IMR-90 (cell line): Measurements from ENCODE around the gene HPN. TPM values are rescaled to one million over a fixed set of nuclear protein-coding genes. Genes with fewer than 3 reads are reported as not detected.

Experiments
- ATAC-seq: fragments of 200-7000 bp; cut with Tn5 transposase; 2 replicates; pipeline ENCODE4 v1.9.1; 2020; ENCODE audit warnings: low read depth, mild to moderate bottlenecking, moderate library complexity
- BruUV-seq: library from RNA; stranded (reverse); fragments of 400-500 nt; replicated peaks from 2 replicates; lab custom pipeline; 2021; lab: Mats Ljungman, UMichigan
- CTCF ChIA-PET: fragments of 300-600 bp; formaldehyde crosslinking; extraction: SDS; loops from one replicate; lab custom pipeline; 2021; ENCODE audit warnings: antibody characterized with exemption; lab: Yijun Ruan, JAX
- POLR2A ChIA-PET: fragments of 300-600 bp; sonication (Branson Sonifier 250); formaldehyde crosslinking; loops from one replicate; lab custom pipeline; 2022; ENCODE audit warnings: antibody characterized with exemption; ENCODE audit not compliant: unreplicated experiment; lab: Charles Lee
- DNase-seq: peaks from one replicate; pipeline ENCODE4 v3.0.0; 2013
- H2AFZ ChIP-seq: replicated peaks from 2 replicates; pipeline ENCODE3; 2013; ENCODE audit warnings: low read length, mild to moderate bottlenecking; ENCODE audit not compliant: poor library complexity
- H2AK5ac ChIP-seq: 2 replicates; pipeline ENCODE4 v1.6.1; 2013; ENCODE audit warnings: low read depth, low read length, inconsistent platforms
- H2AK9ac ChIP-seq: replicated peaks from 2 replicates; pipeline ENCODE3; 2013; ENCODE audit warnings: mild to moderate bottlenecking, low read depth, low read length, moderate library complexity; ENCODE audit not compliant: poor library complexity
- H2BK120ac ChIP-seq: 2 replicates; pipeline ENCODE4 v1.6.1; 2013; ENCODE audit warnings: low read depth, low read length, inconsistent platforms
- H2BK15ac ChIP-seq: 3 replicates; pipeline ENCODE4 v1.6.1; 2013; ENCODE audit warnings: low read depth, low read length, inconsistent platforms
- H2BK20ac ChIP-seq: 2 replicates; pipeline ENCODE4 v1.6.1; 2013; ENCODE audit warnings: low read depth, mild to moderate bottlenecking, inconsistent platforms, low read length, moderate library complexity
- H2BK5ac ChIP-seq: 2 replicates; pipeline ENCODE4 v1.6.1; 2013; ENCODE audit warnings: mild to moderate bottlenecking, low read depth, low read length, inconsistent platforms; ENCODE audit not compliant: poor library complexity, severe bottlenecking
- H3K14ac ChIP-seq: replicated peaks from 2 replicates; pipeline ENCODE4 v1.6.1; 2013; ENCODE audit warnings: low read depth, low read length, inconsistent platforms
- H3K18ac ChIP-seq: 2 replicates; pipeline ENCODE4 v1.6.1; 2013; ENCODE audit warnings: low read depth, low read length, control low read depth
- H3K23ac ChIP-seq: 2 replicates; pipeline ENCODE4 v1.6.1; 2013; ENCODE audit warnings: low read depth, low read length, inconsistent platforms
- H3K27ac ChIP-seq: 2 replicates; pipeline ENCODE4 v1.5.1; 2013; ENCODE audit warnings: mild to moderate bottlenecking, control low read depth, low read length; ENCODE audit not compliant: insufficient read depth
- H3K27me3 ChIP-seq: 2 replicates; pipeline ENCODE4 v1.6.1; 2013; ENCODE audit warnings: low read length; ENCODE audit not compliant: control insufficient read depth, insufficient read depth
- H3K36me3 ChIP-seq: 2 replicates; pipeline ENCODE4 v1.6.1; 2013; ENCODE audit warnings: low read length, mixed read lengths; ENCODE audit not compliant: control insufficient read depth, insufficient read depth
- H3K4ac ChIP-seq: 2 replicates; pipeline ENCODE4 v1.6.1; 2013; ENCODE audit warnings: low read depth, low read length, inconsistent platforms
- H3K4me1 ChIP-seq: 2 replicates; pipeline ENCODE4 v1.6.1; 2013; ENCODE audit warnings: low read length, mixed read lengths; ENCODE audit not compliant: control insufficient read depth, insufficient read depth
- H3K4me2 ChIP-seq: 2 replicates; pipeline ENCODE4 v1.6.1; 2013; ENCODE audit warnings: low read depth, mild to moderate bottlenecking, control low read depth, low read length, moderate library complexity
- H3K4me3 ChIP-seq: 2 replicates; pipeline ENCODE4 v1.5.1; 2013; ENCODE audit warnings: low read depth, mild to moderate bottlenecking, control low read depth, low read length, moderate library complexity; ENCODE audit not compliant: insufficient read depth
- H3K56ac ChIP-seq: 2 replicates; pipeline ENCODE4 v1.6.1; 2013; ENCODE audit warnings: low read length, inconsistent platforms; ENCODE audit not compliant: insufficient read depth; ENCODE audit errors: extremely low read depth
- H3K79me1 ChIP-seq, 2 experiments: 2 replicates each; pipeline ENCODE4 v1.6.1; 2013; ENCODE audit warnings: low read length in 2 of 2, inconsistent platforms in 1 of 2, low read depth in 1 of 2
- H3K9ac ChIP-seq: 2 replicates; pipeline ENCODE4 v1.6.1; 2013; ENCODE audit warnings: low read depth, low read length, control low read depth
- H3K9me1 ChIP-seq: 2 replicates; pipeline ENCODE4 v1.6.1; 2013; ENCODE audit warnings: low read length, inconsistent platforms; ENCODE audit not compliant: insufficient read depth
- H3K9me3 ChIP-seq: 2 replicates; pipeline ENCODE4 v1.6.1; 2013; ENCODE audit warnings: low read length; ENCODE audit not compliant: control insufficient read depth, insufficient read depth
- H4K20me1 ChIP-seq: 2 replicates; pipeline ENCODE4 v1.6.1; 2013; ENCODE audit warnings: low read length, inconsistent platforms; ENCODE audit not compliant: insufficient read depth
- H4K5ac ChIP-seq: 2 replicates; pipeline ENCODE4 v1.6.1; 2013; ENCODE audit warnings: mild to moderate bottlenecking, low read depth, low read length, control low read depth
- H4K8ac ChIP-seq, 2 experiments: 2 replicates each; pipeline ENCODE4 v1.6.1; 2013; ENCODE audit warnings: low read depth in 2 of 2, low read length in 2 of 2, control low read depth in 1 of 2, inconsistent platforms in 1 of 2
- H4K91ac ChIP-seq: 2 replicates; pipeline ENCODE4 v1.6.1; 2013; ENCODE audit warnings: low read depth, low read length, inconsistent platforms; ENCODE audit not compliant: insufficient read depth
- BHLHE40 ChIP-seq: fragments of 150-350 bp; IDR thresholded peaks from 2 replicates; pipeline ENCODE4 v1.6.1; 2016; ENCODE audit warnings: mild to moderate bottlenecking, low read depth, low read length
- CEBPB ChIP-seq: IDR thresholded peaks from 2 replicates; pipeline ENCODE4 v1.6.1; 2012; ENCODE audit warnings: low read depth, low read length, improper control_type of control experiment
- CHD1 ChIP-seq: IDR thresholded peaks from 2 replicates; pipeline ENCODE4 v1.6.1; 2012; ENCODE audit warnings: low read depth, low read length, improper control_type of control experiment
- CTCF ChIP-seq: conservative IDR thresholded peaks from 2 replicates; pipeline ENCODE4 v1.5.1; 2012; ENCODE audit warnings: mild to moderate bottlenecking, low read depth, low read length, improper control_type of control experiment
- FOS ChIP-seq: fragments of 150-350 bp; IDR thresholded peaks from 2 replicates; pipeline ENCODE4 v1.6.1; 2016; ENCODE audit warnings: low read depth, low read length
- MAFK ChIP-seq: IDR thresholded peaks from 2 replicates; pipeline ENCODE4 v1.6.1; 2012; ENCODE audit warnings: low read depth, low read length, improper control_type of control experiment
- MAZ ChIP-seq: IDR thresholded peaks from 2 replicates; pipeline ENCODE4 v1.6.1; 2012; ENCODE audit warnings: low read depth, mild to moderate bottlenecking, low read length, improper control_type of control experiment, moderate library complexity, borderline replicate concordance
- NFE2L2 ChIP-seq: fragments of 150-350 bp; IDR thresholded peaks from 2 replicates; pipeline ENCODE4 v1.6.1; 2016; ENCODE audit warnings: low read depth, mild to moderate bottlenecking, low read length
- RAD21 ChIP-seq: IDR thresholded peaks from 2 replicates; pipeline ENCODE4 v1.6.1; 2012; ENCODE audit warnings: low read length, improper control_type of control experiment
- RCOR1 ChIP-seq: IDR thresholded peaks from 2 replicates; pipeline ENCODE4 v1.6.1; 2012; ENCODE audit warnings: mild to moderate bottlenecking, low read length, improper control_type of control experiment; ENCODE audit not compliant: insufficient replicate concordance
- USF2 ChIP-seq: fragments of 150-350 bp; IDR thresholded peaks from 2 replicates; pipeline ENCODE4 v1.6.1; 2017; ENCODE audit warnings: mild to moderate bottlenecking, antibody characterized with exemption, low read length, low read depth
- WGBS, 2 experiments: methylation state at CpG; one replicate each; pipeline versions ENCODE4 v1.1.5 to v1.1.7; 2013; ENCODE audit warnings: missing lambda C conversion rate in 2 of 2; ENCODE audit not compliant: insufficient read length in 1 of 2; ENCODE audit errors: extremely low coverage in 2 of 2; 5-methylcytosine and 5-hydroxymethylcytosine counted together
- dilution Hi-C: fragments of 300-500 bp; cut with HindIII; formaldehyde crosslinking; loops from one replicate; pipeline ENCODE4 v1.14.3; 2018; ENCODE audit warnings: low sequenced_read_pairs; ENCODE audit not compliant: unreplicated experiment
- in situ Hi-C: fragments of 300-500 bp; cut with MboI; formaldehyde crosslinking; loops from 3 replicates; pipeline ENCODE4 v1.14.3; 2019; ENCODE audit warnings: low sequenced_read_pairs, inconsistent platforms, mixed read lengths
- intact Hi-C: fragments of 100-400 bp; cut with micrococcal nuclease; formaldehyde crosslinking; loops from 2 replicates; pipeline ENCODE4 v1.10.0; 2022
- polyA plus RNA-seq, 3 experiments: library from polyadenylated mRNA; depleted of rRNA; stranded (reverse); fragments of >200 nt; gene quantifications; 2 replicates each; pipeline ENCODE4 v1.2.3, GENCODE V29; 2012; ENCODE audit warnings: low replicate concordance in 1 of 3
- total RNA-seq: library from RNA; depleted of rRNA; stranded (reverse); fragments of >200 nt; gene quantifications from 2 replicates; pipeline ENCODE4 v1.2.3, GENCODE V29; 2012

Gene HPN
- total and polyA plus RNA-seq, 2 of the 4 experiments (the other 2 are of a cell fraction) = not detected

GRCh38 chr19:35083691-35084508 is 42.4 kb downstream of the HPN start (continued):
- TF ChIP-seq MAFK = no peak

GRCh38 chr19:35084509-35084762 is 42.9 kb downstream of the HPN start:
- no TSS peak for BruUV-seq
- DNase-seq (no peak), ATAC-seq (no peak)
- H2BK15ac ChIP-seq = no peak overlapping the region
- no peak overlapping the region for H3K18ac ChIP-seq
- H3K27me3 ChIP-seq = 0 out of 2 replicates have a peak, but pooled peaks cover 1% of the 10 kb centered on the region
- H3K27ac ChIP-seq = no peak overlapping the region
- H3K9me1 ChIP-seq = peaks cover 7% of the 10 kb centered on the region
- no peak overlapping the region for H3K4me2 ChIP-seq
- H3K79me1 ChIP-seq = no peaks in the 10 kb centered on the region
- ChIA-PET CTCF (no interaction called here), POLR2A (no interaction called here)
- H3K4me1 ChIP-seq = peaks cover 3% of the 10 kb centered on the region
- no peak overlapping the region for H2AFZ ChIP-seq
- in situ Hi-C loops = no loop called here
- no peak overlapping the region for H3K14ac ChIP-seq
- no peaks in the 10 kb centered on the region for H4K20me1 ChIP-seq
- H3K9ac ChIP-seq = no peak overlapping the region
- H3K36me3 ChIP-seq = no peaks in the 10 kb centered on the region
- no peak overlapping the region for H3K23ac ChIP-seq
- intact Hi-C loops = no loop called here
- H3K56ac ChIP-seq = no peak overlapping the region
- no peak overlapping the region for H3K4me3 ChIP-seq
- no peak overlapping the region for H4K5ac ChIP-seq
- H2AK9ac ChIP-seq = no peak overlapping the region
- no peak overlapping the region for H3K4ac ChIP-seq
- H2AK5ac ChIP-seq = no peak overlapping the region
- no peaks in the 10 kb centered on the region; the same call in 1 of the 2 replicates for H3K9me3 ChIP-seq
- TF ChIP-seq CHD1 = no peak
- no peak for TF ChIP-seq FOS
- no peak for TF ChIP-seq NFE2L2
- TF ChIP-seq USF2 = no peak
- no peak for TF ChIP-seq MAZ
- no peak for TF ChIP-seq CTCF
- TF ChIP-seq RAD21 = no peak
- no peak for TF ChIP-seq CEBPB
- TF ChIP-seq RCOR1 = no peak
- TF ChIP-seq BHLHE40 = no peak
- no peak for TF ChIP-seq MAFK
- no peak overlapping the region for H2BK120ac ChIP-seq
- H2BK20ac ChIP-seq = no peak overlapping the region
- no peak overlapping the region for H4K91ac ChIP-seq
- dilution Hi-C loops = no loop called here
- whole genome bisulfite sequencing, 2 experiments = no CpG with 5 or more reads among the region's 3 CpGs
- no peak overlapping the region for H4K8ac ChIP-seq
- no peak overlapping the region for H2BK5ac ChIP-seq
